ENCODE data around the gene KRTAP4-12.
"Not testable (repeated sequence)": the region's sequence is repeated elsewhere in the genome, so short reads cannot be mapped to it uniquely, and the experiment has no call there.

KRTAP4-12 gene

DNA sequence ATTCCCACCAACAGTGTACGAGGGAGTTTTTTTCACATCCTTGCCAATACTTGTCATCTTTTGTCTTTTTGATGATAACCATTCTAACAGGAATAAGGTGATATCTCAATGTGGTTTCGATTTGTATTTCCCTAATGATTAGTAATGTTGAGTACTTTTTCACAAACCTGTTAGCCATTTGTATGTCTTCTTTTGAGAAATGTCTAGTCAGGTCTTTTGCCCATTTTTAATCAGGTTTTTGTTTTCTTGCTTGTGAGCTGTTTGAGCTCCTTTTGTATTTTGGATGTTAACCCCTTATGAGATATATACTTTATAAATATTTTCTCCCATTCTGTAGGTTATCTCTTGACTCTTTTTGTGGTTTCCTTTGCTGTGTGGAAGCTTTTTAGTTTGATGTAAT lies 27.5 kb upstream of the KRTAP4-12 start:
- H3K27ac ChIP-seq = no peak overlapping the region
- TF ChIP-seq, protein P1, sequence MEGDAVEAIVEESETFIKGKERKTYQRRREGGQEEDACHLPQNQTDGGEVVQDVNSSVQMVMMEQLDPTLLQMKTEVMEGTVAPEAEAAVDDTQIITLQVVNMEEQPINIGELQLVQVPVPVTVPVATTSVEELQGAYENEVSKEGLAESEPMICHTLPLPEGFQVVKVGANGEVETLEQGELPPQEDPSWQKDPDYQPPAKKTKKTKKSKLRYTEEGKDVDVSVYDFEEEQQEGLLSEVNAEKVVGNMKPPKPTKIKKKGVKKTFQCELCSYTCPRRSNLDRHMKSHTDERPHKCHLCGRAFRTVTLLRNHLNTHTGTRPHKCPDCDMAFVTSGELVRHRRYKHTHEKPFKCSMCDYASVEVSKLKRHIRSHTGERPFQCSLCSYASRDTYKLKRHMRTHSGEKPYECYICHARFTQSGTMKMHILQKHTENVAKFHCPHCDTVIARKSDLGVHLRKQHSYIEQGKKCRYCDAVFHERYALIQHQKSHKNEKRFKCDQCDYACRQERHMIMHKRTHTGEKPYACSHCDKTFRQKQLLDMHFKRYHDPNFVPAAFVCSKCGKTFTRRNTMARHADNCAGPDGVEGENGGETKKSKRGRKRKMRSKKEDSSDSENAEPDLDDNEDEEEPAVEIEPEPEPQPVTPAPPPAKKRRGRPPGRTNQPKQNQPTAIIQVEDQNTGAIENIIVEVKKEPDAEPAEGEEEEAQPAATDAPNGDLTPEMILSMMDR (conservative IDR thresholded peaks at IDR 0.05) = no peak
- no peak for TF ChIP-seq ZFX (IDR thresholded peaks at IDR 0.05)

DNA sequence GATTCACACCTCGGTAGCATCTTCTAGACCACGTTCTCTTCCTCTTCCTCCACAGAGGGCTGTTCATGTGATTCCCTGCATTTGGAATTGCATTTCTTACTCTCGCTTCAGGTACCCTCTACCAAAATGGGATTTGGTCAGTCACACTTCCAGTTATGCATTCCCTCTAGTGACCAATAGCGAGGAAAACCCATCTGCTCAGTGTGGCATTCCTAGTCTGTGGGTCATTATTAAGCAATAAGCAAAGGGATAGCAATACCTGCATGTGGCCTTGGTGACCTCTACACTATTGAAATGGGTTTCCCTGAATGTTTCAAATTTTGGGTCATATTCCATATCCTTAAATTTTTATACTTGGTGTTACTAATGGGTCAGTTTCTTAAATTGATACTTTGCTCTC lies 26.0 kb upstream of the KRTAP4-12 start:
- TF ChIP-seq, protein P1 (conservative IDR thresholded peaks at IDR 0.05) = no peak
- TF ChIP-seq ZFX (IDR thresholded peaks at IDR 0.05) = no peak

DNA sequence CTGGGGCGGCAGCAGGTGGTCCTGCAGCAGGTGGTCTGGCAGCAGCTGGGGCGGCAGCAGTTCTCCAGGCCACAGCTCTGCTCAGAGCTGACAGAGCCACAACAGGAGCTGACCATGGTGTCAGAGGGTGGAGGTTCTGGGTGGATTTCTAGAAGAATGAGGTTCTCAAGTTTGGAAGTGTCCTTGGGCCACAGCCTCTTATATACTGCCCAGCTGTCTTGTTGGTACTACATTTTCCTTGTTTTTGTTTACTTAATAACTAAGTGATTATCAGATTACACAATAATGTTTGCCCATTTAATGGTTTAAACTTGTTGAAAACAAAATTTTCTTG lies 25.6 kb upstream of the KRTAP4-12 start, which contains the start of gene KRTAP4-5:
Gene KRTAP4-5, minus strand, starts transcription at position 174 of the 334 bp plus-strand sequence. Its CDS starts 58 bp downstream, at position 116.
- H3K27ac ChIP-seq = no peak within 1 kb of the TSS
- TF ChIP-seq ZFX (IDR thresholded peaks at IDR 0.05) = no peak
- TF ChIP-seq, protein P1 (conservative IDR thresholded peaks at IDR 0.05) = no peak

More for the DNA sequence above, 26.0 kb upstream of the KRTAP4-12 start:
- H3K27ac ChIP-seq = no peak overlapping the region

- not testable (repeated sequence) for H3K27ac ChIP-seq
These were observed 25.1 kb upstream of the KRTAP4-12 start for GRCh38 chr17:41148971-41149651.

GRCh38 chr17:41147531-41148204 lies 23.7 kb upstream of the KRTAP4-12 start:
- TF ChIP-seq, protein P1 (conservative IDR thresholded peaks at IDR 0.05) = no peak
- no peak for TF ChIP-seq ZFX (IDR thresholded peaks at IDR 0.05)
- H3K27ac ChIP-seq = no peak overlapping the region

GRCh38 chr17:41145261-41145660 lies 21.3 kb upstream of the KRTAP4-12 start:
- TF ChIP-seq, protein P1 (conservative IDR thresholded peaks at IDR 0.05) = no peak
- no peak for TF ChIP-seq ZFX (IDR thresholded peaks at IDR 0.05)
- H3K27ac ChIP-seq = no peak overlapping the region

- no peak overlapping the region for H3K27ac ChIP-seq
- TF ChIP-seq, protein P1 (conservative IDR thresholded peaks at IDR 0.05) = no peak
- no peak for TF ChIP-seq ZFX (IDR thresholded peaks at IDR 0.05)
These were observed 20.9 kb upstream of the KRTAP4-12 start for GRCh38 chr17:41144846-41145245.
